Brain pericyte (primary cell): Measurements from ENCODE around the gene TEX261.

Experiments used
- DNase-seq: peaks from one replicate; pipeline ENCODE4 v3.0.0-alpha.2; 2012; ENCODE audit warnings: low read depth, low spot score

Gene TEX261

DNA sequence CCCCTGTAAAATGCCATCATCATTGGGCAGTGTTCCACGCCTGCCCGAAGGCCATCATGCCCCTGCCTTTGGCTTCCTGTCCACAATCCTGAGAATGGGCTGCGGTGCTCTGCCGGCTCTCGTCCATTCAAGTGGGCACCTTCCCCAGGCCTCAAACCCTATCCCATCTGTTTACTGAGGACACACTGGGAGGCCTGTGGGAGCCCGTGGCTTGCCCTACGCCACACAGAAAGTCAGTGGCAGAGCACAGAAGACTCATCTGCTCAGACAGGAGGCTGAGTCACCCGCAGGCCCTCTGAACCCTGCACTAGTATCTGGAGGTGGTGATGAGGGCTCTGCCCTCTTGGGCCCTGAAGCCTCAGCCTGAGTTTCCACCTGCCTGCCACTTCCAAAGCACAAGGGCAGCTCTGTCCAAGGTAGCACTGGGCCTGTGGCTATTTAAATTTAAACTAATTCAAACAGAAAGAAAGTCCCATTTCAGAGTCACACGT, 35.4 kb downstream of the TEX261 start:
- no peak for DNase-seq

DNA sequence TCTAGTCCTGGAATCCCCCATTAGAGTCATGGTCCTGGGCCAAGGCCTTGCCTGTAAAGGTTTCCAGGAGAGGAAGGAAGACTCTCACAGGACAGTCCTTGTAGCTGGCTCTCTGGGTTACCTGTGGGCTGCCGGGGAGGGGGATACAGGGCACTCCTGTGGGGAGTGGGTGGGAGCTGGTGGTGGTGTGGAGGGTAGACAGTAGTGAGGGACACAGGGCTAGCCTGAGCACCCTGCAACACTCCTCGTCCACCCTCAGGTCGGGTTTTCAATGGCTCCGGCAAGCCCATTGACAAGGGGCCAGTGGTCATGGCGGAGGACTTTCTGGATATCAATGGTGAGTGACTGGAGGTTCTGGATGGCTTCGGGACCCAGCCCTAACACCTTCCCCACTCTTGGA, 35.9 kb downstream of the TEX261 start:
- no peak for DNase-seq

DNA sequence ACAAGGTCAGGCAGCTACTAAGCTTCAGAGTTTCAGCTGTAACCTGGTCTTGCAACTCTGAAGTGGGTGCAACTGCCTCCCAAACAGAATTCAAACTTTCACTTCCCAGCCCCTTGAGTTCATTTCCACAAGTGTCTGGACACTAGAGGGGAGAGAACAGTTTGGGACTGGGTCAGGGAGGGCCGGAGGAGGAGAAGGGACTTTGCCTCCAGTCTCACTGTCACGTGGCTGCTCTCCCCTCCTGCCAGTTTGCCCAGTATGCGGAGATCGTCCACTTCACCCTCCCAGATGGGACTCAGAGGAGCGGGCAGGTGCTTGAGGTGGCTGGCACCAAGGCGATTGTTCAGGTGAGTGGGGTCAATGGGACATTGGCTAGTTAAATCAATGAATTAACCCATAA, 36.9 kb downstream of the TEX261 start:
- no peak for DNase-seq

DNA sequence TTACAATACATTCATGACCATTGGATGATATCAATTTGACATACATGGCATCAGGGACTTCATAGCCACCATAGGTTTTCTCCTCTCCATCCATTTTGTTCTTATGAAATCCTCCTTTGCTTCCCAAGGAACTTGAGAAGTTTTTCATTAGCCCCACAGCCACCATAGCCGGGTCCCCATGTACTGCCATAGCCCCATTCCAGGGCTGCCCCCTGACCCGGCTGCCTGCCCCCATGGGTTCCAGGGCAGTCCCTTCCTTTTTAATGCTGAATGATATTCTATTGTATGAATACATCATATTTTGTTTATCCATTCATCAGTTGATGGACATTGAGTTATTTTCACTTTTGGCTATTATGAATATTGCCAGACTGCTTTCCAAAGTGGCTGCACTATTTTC, 38.5 kb downstream of the TEX261 start:
- no peak for DNase-seq

DNA sequence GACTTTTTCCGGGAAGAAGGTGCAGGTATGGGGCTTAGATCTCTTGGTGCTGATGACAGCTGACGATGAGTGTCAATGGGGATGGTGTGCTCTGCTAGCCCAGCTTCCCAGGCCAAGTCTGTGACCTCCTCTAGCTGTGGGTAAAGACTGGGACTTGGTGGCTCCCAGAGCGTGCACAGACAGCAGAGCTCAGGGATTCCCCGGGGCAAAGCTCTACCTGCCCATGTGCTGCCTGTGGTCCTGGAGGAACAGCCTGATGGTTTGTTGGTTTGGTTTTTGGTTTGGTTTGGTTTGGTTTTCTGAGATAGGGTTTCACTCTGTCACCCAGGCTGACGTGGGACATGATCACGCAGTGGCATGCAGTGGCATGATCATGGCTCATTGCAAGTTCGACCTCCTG, 39.8 kb downstream of the TEX261 start:
- DNase-seq = no peak

DNA sequence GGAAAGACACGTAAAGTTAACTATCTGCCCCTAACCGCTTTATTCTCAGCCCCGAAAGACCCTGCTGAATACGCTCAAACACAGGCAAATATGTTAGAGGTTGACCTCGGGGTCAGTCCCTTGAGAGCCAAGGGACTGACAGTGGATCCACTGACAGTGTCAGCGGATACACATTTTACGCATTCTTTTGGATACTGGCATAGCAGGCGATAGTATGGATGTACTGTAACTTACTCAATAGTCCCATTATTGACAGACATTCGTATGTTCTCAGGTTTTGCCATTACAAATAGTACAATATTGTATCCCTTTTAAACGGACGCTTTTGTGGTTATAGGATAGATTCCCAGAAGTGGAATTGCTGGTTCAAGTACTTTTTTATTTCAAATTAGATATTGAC, 45.6 kb downstream of the TEX261 start:
- DNase-seq = no peak

DNA sequence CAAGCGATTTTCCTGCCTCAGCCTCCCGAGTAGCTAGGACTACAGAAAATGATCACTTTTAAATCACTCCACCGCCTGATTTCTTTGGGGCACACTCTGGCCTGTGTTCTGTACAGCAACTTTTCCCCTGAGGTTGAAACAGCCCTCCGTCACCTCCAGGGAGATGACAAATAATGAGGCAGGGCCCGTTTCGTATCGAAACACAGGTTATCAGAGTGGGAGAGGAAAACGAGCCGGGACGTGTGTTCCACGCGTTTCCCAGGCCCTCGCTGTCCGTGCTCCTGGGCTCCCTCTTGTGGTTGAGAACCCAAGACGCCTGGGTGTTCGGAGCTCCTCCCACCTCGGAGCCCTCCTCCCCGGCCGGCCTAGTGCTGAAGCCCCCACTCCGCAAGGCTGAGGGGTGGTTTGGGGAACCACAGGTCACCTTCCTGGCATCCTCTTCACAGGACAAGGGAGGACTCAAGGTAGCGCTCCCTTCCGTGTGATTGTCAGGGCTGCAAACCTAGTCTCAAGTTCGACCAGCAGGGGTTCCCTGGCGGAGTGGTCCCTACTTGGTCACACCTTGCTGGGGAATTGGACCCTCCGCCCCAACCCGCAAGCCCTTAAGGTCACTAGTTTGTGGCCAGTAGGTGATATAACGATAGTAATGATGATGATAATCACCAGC, 46.2 kb downstream of the TEX261 start:
- no peak for DNase-seq

DNA sequence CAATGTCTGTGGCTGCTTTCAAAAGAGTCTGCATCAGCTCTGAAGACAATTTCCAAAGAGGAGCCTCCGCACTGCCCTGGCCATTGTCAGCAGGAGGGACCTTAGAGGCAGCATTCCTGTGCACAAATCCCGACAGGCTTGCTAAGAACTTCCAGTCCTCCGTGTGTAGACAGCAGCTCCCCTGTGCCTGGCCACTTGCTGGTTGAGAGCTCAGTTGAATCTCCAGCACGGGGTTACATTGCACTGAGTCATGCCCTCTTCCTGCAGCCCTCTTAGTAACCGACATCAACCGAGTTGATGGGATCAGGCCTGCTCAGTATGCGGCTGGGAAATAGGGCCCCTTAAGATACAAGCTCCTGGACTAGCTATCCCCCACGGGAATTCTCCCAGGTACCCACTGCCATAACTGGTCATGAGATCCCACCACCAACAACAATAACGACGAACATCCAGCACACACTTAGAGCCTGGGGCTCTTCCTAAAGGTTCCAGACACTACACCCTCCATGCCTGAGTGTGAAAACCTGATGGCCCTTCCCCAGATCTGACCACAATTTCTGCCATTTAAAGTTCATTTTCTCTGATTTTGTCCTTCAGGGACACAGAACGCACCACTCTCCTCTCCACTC, 47.0 kb downstream of the TEX261 start:
- no peak for DNase-seq

DNA sequence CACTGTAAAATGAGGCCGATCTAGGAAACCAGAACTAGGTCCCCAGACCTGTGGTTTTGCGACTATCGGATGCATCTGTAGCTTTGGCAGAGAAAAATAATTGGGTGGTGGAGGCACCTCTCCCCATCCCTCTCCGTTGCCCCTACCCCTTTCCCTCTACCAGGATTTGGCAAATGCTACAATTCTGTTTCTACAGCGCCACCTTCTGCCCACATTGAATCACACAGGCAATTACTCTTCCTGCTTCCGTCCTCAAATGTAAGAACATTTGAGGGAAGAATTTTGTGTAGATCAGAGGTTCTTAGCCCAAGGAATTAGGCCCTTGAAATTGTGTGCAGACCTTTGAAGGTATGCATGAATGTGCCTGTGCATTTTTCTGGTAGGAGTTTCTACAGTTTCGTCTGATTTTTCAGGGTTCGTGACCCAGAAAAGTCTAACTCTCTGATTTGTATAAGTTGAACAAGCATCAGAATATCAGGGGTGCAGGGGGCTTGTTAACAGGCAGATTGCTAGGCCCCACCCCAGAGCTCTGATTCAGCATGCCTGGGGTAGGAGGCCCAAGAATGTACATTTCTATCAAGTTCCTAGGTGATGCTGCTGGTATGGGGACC, 47.7 kb downstream of the TEX261 start:
- DNase-seq = no peak

DNA sequence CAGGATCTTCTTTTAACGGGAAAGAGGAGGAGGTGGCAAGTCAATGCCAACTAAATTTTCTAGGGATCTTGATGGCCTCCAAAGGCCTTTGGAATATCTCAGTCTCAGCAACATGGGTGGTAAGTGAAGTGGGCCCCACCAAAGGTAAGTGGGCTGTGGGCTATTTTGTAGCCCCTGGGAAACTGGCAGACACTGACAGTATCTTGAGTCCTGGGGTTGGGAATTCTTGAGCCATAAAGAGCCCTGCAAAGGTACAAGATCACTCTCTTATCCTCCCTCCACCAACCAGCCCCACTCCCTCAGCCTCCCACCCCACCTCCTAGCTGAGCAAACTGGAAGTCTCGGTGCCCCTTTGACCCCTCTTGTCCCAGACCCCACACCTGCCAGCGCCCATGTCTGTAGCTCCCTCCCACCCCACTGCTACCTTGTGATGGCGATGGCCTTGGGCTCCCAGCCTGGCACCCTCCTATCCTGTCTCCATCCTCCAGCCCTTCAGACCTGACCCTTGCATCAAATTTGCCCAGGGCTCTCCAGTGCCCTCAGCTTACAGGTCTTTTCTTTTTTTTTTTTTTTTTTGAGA, 50.5 kb downstream of the TEX261 start:
- no peak for DNase-seq

DNA sequence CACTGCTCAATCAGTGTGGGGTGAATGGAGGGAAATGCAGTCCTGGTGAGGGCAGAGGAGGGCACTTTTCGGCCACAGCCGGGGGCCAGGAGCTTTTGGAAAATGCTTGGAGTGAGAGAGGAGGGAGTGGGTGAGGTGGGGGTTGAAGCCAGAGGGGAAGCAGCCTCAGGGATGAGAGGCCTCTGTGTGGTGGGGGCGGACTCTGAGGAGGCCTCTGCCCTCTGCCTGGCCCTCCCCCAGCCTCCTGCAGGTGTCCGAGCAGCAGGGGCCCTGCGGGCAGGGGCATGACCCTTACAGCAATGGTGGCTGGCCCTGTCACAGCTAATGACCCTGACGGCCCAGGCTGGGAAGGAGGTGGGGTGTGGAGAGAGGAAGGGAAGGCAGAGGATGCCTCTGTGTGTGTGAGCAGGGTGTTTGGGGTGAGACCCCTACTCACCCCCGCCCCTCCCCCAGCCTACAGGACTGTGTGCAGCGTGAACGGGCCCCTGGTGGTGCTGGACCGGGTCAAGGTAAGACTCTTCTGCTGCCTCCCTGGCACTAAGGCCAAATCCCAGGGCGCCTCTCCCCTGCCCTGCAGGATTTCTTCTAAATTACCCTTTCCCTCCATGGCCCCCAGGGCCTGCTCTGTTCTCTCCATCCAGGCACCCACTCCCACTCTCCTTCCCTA, 51.3 kb downstream of the TEX261 start:
- DNase-seq = no peak

DNA sequence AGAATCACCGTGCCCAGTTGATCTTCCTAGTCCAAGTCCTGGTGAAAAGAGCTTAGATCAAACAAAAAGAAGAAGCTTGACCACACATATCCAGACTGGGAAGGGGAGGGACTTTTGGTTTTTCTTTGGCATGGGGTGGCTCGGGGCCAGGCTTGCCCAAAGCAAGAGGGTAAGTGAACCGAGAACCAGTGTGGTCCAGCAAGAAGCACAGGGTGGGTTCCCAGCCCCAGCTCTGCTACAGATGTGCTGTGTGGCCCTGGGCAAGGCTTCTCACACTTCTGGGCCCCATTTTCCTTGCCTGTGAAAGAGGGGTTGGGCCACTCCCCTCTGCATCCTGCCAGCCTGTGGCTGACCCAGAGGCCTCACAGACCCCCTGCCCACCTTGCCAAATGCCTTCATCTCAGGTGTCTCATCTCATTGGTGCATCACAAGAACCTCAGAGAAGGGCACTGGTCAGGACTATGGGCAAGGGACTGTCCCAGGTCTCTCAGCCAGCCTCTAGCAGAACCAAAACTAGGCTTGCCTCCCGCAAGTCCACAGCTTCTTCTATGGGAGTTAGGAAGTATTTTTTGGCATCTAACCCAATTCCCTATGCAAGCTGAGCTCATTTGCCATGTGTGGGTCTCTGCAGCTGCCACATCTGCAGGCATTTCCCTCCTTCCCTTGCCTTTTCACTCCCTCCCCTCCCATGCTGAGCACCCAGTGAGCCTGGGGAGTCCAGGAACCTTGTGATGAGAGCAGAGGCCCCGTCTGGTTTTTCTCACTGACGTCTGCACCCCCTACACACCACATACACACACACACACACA, 52.1 kb downstream of the TEX261 start:
- DNase-seq = peak; percentile 80

DNA sequence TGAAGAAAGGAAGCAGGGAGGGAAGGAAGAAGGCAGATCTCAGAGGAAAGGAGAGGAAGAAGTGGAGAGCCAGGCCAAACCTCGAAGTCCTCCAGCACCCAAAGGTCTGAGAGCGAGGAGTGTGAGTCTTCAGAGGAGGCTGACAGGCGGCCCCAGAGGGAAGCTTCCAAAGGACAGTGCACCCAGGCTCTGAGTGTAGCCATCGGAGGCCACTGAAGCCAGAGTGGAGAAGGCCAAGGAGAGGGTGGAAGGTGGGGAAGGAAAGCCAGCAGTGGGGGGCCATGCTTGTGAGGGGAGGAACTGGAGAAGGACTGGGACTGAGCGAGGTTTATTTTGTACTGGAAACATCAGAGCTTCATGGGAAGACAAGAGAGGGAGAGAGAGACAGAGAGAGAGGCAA, 53.0 kb downstream of the TEX261 start:
- no peak for DNase-seq

DNA sequence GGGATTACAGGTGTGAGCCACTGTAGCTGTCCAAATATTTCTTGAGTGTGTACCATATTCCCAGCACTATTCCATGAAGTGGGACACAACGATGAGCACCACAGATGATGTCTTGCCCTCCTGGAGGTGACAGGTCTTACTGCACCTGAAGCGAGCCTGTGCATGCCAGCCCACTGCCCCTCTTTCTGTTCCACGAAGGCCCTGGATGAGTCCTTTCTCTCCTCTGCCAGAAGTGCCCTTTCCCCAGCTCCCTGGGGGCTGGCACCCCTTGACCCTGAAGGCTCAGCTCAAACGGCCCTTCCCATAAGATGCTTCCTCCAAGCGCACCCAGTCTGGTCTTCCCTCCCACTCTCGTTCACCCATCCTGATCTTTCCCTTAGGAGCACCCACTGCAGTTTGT, 53.5 kb downstream of the TEX261 start:
- DNase-seq = no peak

DNA sequence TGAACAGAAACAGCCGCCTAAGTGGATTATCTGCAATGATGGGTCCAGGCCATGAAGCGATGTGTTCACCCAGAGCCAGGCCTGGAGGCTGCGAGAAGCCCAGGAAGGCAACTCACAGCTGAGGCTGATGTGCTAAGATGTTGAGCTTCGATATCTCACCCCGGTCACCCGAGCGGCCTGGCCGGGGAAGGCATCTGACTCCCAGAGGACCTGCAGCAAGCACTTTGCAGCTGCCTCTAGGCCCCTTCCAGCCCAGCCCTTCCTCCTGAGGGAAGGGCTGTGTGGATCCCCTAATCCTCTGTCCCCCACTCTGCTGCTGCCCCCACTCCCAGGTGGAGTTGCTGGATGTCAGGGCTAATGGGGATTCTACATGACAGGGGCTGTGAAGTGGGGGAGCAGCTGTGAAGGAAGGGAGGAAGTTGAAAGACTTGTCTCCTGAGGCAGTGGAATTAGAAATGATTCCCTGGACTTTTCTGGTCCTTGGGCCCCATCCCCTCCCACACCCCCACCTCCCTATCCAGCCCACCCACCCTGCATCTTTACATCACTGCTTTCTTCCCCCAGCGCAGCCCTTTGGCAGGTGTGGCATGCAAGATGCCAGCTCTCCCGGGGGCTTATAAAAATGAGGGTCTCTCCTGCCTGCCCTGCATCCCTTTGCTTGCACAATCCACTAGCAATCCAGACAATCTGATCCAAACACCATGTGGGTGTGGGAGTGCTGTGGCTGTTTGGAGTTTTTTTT, 54.7 kb downstream of the TEX261 start:
- no peak for DNase-seq

DNA sequence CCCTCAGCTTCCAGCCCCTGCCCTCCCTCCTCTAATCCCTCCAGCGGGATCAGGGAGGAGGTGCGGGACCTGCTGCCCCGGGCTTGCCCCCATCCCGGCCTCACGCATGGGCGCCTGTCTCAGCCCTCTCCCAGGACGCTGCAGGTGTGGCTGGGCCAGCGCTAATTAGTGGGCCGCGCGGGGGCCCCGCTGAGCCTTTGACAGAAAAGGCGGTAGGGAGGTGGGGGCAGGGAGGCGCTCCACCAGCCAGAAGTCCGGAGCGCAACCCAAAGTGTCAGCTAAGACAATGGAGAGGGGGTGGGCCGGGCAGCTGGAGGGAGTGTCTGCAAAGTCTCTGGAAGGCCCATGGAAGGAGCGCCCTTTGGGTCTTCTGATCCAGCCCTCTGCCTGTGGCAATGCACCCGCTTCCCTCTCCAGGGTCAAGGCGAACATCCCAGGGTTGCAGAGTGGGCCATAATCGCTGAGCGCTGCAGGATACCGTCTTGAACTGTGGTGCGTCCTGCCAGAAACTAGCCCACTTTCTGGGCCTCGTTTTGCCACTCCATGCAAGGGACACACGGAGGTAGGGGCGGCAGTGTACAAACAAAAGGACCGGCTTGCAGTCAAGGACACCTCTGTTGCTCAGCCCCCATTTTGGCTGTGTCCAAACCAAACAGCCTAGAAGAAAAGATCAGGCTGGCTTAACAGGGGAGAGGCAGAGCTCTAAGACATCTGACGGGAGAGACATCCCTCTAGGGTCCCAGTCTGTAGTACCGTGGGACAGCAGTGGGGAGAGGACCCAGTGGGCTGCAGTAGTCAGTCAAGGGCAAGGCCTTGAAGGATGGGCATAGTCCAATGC, 55.5 kb downstream of the TEX261 start:
- DNase-seq = no peak

DNA sequence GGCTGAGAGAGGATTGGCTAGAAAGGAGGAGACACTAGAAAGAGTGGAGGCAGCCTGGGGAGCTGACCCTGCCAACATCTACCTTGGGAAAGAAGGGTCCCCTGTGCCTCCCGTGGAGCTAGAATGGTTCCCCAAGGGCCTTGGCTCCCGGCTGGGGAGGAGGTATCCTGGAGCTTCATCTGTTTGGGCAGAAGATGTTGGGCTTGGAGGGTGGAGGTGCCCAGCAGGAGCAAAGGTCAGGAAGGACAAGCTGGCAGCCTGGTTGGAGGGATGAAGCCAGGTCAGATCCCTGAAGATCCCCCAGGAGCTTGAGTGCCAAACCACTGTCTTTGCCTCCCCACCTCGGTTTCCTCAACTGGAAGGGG, 56.1 kb downstream of the TEX261 start:
- no peak for DNase-seq

DNA sequence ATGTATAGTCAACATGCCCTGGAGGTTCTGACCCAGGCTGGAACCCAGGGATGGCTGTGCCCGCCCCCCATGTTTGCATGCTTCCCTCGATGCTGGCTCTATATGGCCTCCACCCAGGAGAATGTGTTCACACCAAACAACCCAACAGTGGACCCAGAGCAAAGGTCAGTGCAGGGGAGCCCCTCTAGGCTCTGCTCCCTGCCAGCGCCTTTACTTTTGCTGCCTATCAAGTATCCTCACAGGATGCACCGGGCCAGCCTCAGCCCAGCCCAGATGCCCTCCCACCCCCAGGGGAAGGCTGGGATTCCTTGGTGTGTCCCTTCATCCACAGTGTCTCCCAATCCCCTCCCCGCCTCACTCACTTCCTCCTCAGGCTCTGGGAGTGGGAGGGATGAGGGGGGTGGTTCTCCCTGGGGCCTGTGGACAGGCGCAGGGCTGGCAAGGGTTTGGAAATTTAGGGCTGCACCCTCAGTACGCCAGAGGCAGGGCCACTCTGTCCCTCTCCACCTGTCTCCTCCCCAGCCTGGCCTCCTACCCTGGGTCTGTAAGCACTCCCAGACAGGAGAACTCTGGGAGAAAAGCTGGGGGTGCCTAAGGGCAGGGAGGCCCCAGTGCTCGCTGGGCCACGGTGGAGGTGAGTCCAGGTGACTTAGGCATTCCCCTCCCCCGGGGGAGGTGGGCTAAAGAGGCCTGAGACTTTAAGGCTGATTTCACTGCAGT, 56.6 kb downstream of the TEX261 start:
- no peak for DNase-seq
